ENCODE measurements around the gene SRPK2.
"Not testable (repeated sequence)": the region's sequence is repeated elsewhere in the genome, so short reads cannot be mapped to it uniquely, and the experiment has no call there.

Gene SRPK2

GRCh38 chr7:105222953-105223352 lies 165.8 kb downstream of the SRPK2 start:
- DNase-seq (ENCODE audit: low read depth): no peak

- peak; percentile 5 for DNase-seq (ENCODE audit: low read depth)
Measured at GRCh38 chr7:105219771-105220160, 169.0 kb downstream of the SRPK2 start.

DNA sequence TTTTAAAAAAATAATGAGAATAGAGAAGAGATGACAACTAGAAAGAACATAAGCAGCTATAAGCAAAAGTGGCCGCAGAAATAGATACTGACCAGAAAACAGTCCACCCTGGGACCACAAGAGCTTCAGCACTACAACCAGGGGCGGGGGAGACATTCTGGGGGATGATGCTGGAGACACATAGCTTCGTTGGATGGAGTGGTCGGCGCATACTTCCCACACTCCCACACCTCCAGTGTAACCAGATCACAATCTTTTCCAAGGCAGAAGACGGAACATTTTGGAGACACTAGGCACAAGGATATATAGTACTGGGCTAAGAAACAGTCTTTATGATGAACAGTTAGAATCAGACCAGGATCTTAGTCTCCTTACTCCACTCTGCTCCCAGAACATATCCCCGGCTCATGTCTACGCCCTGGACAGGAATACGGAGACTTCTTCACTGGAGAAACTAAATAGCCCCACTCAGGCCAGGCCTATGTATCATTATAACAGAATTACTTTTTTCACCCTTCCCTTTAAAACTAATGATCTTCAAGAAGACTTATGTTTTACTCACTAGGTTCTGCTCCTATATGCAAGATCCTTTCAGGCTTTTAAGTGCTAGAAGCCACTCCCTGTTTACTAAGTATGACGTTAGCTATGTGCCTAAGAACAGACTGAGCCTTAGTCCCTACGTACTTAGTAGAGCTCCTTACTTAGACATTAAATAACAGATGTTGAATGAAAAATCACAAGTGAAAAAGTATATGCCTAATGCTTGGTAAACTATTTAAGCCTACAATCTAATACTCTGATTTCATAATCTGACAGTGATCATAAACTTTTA lies 169.6 kb downstream of the SRPK2 start:
- DNase-seq (ENCODE audit: low read depth): no peak

DNA sequence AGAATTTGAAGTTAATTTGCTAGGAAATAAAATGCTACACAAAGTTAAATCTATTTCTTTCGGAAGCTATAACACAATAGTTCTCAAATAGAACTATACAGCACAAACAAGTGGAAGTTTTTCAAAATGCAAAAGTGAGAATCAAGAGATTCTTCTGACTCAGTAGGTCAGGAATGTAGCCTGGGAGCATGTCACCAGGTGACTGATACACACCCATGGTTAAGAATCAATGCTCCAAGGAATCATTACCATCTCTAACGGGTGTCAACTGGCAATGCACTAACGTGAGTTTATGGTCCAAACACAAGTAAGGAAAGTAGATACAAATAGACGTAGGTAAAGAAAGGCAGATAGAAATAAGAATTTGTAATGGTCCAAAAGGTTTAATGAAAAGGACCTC lies 170.5 kb downstream of the SRPK2 start:
- DNase-seq (ENCODE audit: low read depth): no peak

DNA sequence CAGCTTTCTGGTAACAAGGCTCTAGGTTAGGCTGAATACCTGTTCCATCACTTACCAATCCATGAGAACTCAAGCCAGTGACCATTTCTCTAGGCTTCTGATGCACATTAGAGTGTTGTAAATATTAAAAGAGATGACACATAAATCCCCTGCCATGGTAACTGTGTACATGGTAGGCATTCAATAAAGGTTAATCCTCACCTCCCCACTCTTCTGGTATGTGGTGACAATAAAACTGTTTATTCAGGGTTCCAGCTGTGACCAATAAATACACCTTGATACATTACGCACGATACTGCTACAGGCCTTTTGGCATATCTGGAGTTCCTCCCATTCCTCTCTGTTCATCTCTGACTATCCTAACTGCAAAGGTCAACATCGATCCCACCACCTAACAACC lies 171.9 kb downstream of the SRPK2 start:
- no peak for DNase-seq (ENCODE audit: low read depth)

DNA sequence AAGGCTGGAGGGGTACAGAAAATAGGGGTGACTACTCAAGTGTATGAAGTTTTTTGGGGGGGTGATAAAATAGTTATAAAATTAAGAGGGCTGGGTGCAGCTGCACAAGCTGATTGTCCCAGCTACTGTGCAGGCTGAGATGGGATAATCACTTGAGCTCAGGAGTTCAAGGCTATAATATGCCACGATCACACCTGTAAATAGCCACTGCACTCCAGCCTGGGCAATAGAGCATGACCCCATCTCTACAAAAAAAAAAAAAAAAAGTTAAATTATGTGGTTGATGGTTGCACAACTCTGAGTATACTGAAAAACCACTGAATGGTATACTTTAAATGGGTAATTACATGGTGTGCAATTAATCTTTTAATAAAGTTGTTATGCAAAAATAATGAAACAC lies 172.9 kb downstream of the SRPK2 start:
- DNase-seq (ENCODE audit: low read depth): no peak

GRCh38 chr7:105215182-105215581 lies 173.5 kb downstream of the SRPK2 start:
- DNase-seq (ENCODE audit: low read depth): no peak

- DNase-seq (ENCODE audit: low read depth): no peak
Measured at GRCh38 chr7:105213611-105214010, 175.1 kb downstream of the SRPK2 start.

DNA sequence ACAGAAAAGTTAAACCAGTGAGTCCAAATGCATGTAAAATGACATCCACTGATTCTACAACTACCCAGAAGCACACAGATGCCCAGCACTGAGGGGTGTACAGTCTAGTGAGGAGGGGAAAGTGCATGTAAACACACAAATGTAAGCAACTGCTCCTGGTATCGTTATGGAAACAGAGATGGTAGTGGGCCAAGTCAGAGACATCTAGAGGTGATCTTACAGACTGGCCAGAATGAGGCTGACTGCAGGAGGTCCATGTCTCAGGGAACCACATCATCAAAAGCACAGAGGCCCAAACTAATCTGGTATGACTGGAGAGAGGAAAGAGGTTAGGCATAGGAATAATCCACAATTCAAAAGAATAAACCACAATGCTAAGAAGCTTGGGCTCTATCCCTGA lies 176.5 kb downstream of the SRPK2 start:
- no peak for DNase-seq (ENCODE audit: low read depth)

GRCh38 chr7:105210721-105211205 lies 178.0 kb downstream of the SRPK2 start:
- DNase-seq (ENCODE audit: low read depth): no peak

GRCh38 chr7:105209870-105210269 lies 178.9 kb downstream of the SRPK2 start:
- DNase-seq (ENCODE audit: low read depth): no peak

- no peak for DNase-seq (ENCODE audit: low read depth)
Measured at GRCh38 chr7:105209433-105209832, 179.3 kb downstream of the SRPK2 start.

DNA sequence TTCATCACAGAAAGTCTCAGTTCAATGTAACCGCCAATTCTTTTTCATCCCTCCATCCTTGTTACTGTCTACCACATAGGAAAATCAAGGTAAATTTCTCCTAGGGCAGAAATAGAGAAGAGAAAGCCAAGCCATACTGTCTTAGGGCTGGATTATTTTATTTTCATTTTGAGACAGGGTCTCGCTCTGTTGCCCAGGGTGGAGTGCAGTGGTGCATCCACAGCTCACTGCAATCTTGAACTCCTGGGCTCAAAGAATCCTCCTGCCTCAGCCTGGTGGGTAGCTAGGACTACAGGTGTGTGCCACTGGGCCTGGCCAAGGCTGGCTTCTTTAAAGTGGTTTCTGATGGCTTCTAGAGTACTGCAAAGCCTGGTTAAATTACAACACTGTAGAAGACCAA lies 181.7 kb downstream of the SRPK2 start:
- no peak for DNase-seq (ENCODE audit: low read depth)

DNA sequence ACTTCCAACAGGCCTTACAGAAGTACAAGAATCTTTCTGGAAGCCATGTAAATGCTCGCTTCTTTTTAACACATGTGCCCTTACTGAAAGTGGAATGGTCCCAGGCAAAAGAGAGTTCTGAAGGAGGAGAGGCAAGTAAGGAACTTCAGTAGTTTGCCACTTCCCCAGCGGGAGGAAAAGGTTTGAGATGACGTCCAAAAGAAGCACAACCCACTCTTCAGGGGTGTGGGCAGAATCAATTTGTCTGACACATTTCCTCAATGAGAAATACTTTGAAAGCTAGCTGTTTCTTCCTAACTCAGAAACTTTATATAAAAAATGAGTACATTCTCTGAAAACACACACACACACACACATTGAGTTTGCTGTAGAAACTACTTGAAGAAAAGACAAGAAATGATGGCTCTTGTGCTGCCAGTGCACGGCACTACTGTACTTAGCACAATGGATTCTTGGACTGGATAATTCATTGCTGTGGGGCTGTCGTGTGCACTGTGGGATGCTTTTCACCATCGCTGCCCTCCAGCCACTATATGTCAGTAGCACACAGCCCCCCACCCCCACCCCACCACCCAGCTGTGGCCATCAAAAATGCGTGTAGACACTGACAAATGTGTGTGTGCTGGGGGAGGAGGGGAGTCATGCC lies 183.0 kb downstream of the SRPK2 start:
- no peak for DNase-seq (ENCODE audit: low read depth)

DNA sequence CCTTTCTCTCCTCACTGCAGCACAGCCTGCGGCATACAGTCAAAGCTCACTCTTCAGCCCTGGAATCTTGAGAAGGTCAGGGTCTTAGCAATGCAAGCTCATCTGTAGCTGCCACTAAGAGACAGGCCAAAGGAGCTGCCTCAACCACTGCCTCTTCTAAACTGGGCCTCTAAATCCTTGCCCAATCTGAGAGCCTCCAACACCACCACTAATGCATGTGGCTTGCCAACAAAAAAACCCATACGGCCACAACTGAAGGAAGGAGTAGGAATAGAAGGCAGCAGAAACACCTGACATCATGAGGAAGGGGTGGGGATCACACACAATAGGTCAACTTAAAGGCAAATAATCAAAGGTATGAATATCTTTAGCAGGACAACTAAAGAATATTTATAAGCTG lies 183.8 kb downstream of the SRPK2 start:
- no peak for DNase-seq (ENCODE audit: low read depth)

GRCh38 chr7:105204520-105204919 lies 184.2 kb downstream of the SRPK2 start:
- no peak for DNase-seq (ENCODE audit: low read depth)

GRCh38 chr7:105202616-105203015 lies 186.1 kb downstream of the SRPK2 start:
- peak; percentile 54 for DNase-seq (ENCODE audit: low read depth)

GRCh38 chr7:105199386-105199785 lies 189.3 kb downstream of the SRPK2 start:
- no peak for DNase-seq (ENCODE audit: low read depth)

- peak; percentile 81 for DNase-seq (ENCODE audit: low read depth)
Measured at GRCh38 chr7:105198223-105198622, 190.5 kb downstream of the SRPK2 start.

DNA sequence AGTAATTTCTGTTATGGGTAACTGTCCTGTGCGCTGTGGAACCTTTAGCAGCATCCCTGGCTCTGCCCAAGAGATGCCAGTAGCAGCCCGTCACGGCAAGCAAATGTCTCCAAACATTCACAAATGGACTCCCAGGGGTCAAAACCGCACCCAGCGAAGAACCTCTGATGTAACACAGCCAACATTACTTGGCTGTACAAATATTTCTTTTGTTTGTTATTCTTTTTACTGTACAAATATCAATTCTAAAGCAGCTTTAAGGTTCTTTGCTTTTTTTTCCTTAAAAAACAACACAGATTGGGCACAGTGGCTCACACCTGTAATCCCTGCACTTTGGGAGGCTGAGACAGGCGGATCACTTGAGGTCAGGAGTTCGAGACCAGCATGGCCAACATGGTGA lies 192.2 kb downstream of the SRPK2 start:
- peak; percentile 78 for DNase-seq (ENCODE audit: low read depth)

DNA sequence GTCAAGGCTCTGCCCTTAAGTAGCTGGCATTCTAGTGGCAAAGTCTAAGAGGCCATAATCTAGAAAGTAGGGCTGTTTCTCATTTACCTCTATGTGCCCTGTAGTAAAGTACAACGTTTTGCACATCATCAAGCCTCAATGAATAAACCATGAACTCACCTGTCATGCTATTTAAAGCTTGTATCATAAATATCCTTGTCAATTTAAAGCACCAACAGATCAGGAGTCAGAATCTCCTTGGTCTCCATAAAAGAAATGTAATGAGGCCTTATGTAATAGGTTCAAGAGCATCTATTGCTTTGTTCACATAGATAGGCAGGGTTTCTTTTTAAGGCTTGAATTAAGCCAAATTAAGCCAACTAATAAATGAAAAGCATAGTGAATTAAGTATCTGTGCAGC lies 192.8 kb downstream of the SRPK2 start:
- DNase-seq (ENCODE audit: low read depth): no peak

DNA sequence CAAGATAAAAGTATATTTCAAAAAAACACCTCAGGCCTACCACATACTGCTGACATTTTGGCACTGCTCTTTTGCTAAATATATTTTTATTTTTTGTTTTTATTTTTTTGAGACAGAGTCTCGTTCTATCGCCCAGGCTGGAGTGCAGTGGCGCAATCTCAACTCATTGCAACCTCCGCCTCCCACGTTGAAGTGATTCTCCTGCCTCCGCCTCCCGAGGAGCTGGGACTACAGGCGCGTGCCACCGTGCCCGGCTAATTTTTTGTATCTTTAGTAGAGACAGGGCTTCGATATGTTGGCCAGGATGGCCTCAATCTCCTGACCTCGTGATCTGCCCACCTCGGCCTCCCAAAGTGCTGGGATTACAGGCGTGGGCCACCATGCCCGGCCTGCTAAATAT lies 193.8 kb downstream of the SRPK2 start:
- not testable (repeated sequence) for DNase-seq (ENCODE audit: low read depth)

DNA sequence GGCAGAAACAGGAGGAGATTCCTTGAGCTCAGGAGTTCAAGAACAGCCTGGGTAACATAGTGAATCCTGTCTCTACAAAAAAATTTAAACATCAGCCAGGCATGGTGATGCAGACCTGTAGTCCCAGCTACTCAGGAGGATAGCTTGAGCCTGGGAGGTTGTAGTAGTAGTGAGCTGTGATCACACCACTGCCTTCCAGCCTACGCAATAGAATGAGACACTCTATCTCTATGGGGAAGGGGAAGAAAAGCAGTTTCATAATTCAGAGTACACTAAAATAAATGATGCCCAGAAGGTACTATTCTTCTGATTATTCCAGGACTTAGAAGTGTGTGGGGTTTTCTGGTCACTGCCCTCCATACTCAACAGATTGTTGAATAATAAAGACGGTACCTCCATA lies 197.4 kb downstream of the SRPK2 start:
- no peak for DNase-seq (ENCODE audit: low read depth)
